Thyroid gland (tissue), 4 donors: ENCODE measurements around the gene PIGBOS1. TPM values are rescaled to one million over a fixed set of nuclear protein-coding genes. Genes with fewer than 3 reads are reported as not detected.

Source experiments
- DNase-seq, 2 donors: peaks; one replicate each; pipeline ENCODE4 v3.0.0-alpha.2; 2019
- H3K27ac ChIP-seq, 3 donors: fragments of 200-600 bp; sonication (generic); 1 replicate in 2 of 3; 2 replicates in 1 of 3; pipeline ENCODE4 v1.5.1; 2016 to 2019; ENCODE audit warnings: mild to moderate bottlenecking in 1 of 3, moderate library complexity in 1 of 3
- H3K27me3 ChIP-seq: fragments of 200-600 bp; sonication (generic); one replicate; pipeline ENCODE4 v1.5.1; 2019
- H3K36me3 ChIP-seq, 2 donors: fragments of 200-600 bp; sonication (generic); one replicate each; pipeline ENCODE4 v1.5.1; 2016 to 2019
- H3K4me1 ChIP-seq, 2 donors: fragments of 200-600 bp; sonication (generic); one replicate each; pipeline ENCODE4 v1.5.1; 2017 to 2019
- H3K4me3 ChIP-seq, 3 donors: fragments of 200-600 bp; sonication (generic); replicated peaks in 1 of 3; 1 replicate in 2 of 3; 2 replicates in 1 of 3; pipeline ENCODE4 v1.5.1; 2016; ENCODE audit warnings: mild to moderate bottlenecking in 1 of 3
- H3K9me3 ChIP-seq: fragments of 200-600 bp; sonication (generic); one replicate; pipeline ENCODE4 v1.5.1; 2017
- CTCF ChIP-seq, 6 experiments: fragments of 200-600 bp in 3 of 6; fragments of 450-650 bp in 3 of 6; sonication (generic) in 3 of 6; IDR thresholded peaks; one replicate each; pipeline ENCODE4 v1.5.1; 2016 to 2019; ENCODE audit warnings: antibody characterized with exemption in 6 of 6, mild to moderate bottlenecking in 2 of 6, inconsistent platforms in 1 of 6, moderate library complexity in 1 of 6
- POLR2A ChIP-seq, 2 donors: fragments of 450-650 bp; IDR thresholded peaks; one replicate each; pipeline ENCODE4 v1.6.1; 2017; ENCODE audit warnings: antibody characterized with exemption in 2 of 2, mild to moderate bottlenecking in 2 of 2, moderate library complexity in 1 of 2
- WGBS, 2 donors: methylation state at CpG; one replicate each; pipeline ENCODE4 v1.1.5; 2017; 5-methylcytosine and 5-hydroxymethylcytosine counted together
- intact Hi-C: fragments of 100-400 bp; cut with DNase I; formaldehyde crosslinking; loops from one replicate; pipeline ENCODE4 v1.15.1; 2023
- total RNA-seq, 4 donors: library from RNA; depleted of rRNA; stranded (reverse); fragments of >200 nt; gene quantifications; one replicate each; pipeline ENCODE4 v1.2.3, GENCODE V29; 2016

PIGBOS1 gene
- total RNA-seq, 4 donors from 2014 or later: 16.9 to 32.3 (median 21.6) TPM

GRCh38 chr15:55358471-55358870, 39.5 kb upstream of the PIGBOS1 start:
- TF ChIP-seq CTCF (IDR thresholded peaks at IDR 0.05) (no peak), POLR2A (IDR thresholded peaks at IDR 0.05) (no peak)
- Histone ChIP-seq H3K9me3 (no peaks in the 10 kb centered on the region), H3K4me1 (peaks cover 7 to 9% of the 10 kb centered on the region in 2 donors), H3K36me3 (peaks cover 0 to 9% of the 10 kb centered on the region in 2 donors), H3K27ac (no peak overlapping the region), H3K27me3 (no peaks in the 10 kb centered on the region), H3K4me3 (no peak overlapping the region)
- intact Hi-C loops: no loop called here
- DNase-seq: no peak

- Histone ChIP-seq H3K27me3 (no peaks in the 10 kb centered on the region), H3K4me1 (peaks cover 7 to 9% of the 10 kb centered on the region in 2 donors), H3K36me3 (peaks cover 0 to 4% of the 10 kb centered on the region in 2 donors), H3K27ac (no peak overlapping the region), H3K9me3 (no peaks in the 10 kb centered on the region), H3K4me3 (no peak overlapping the region)
- no peak for TF ChIP-seq CTCF (IDR thresholded peaks at IDR 0.05)
- TF ChIP-seq POLR2A (IDR thresholded peaks at IDR 0.05): no peak
- intact Hi-C loops: no loop called here
- 90 to 100% methylated on average over 2 of the region's 2 CpGs for WGBS, 2 donors
- no peak for DNase-seq
Observed at GRCh38 chr15:55357774-55358173, 38.9 kb upstream of the PIGBOS1 start.

- Histone ChIP-seq H3K27me3 (no peaks in the 10 kb centered on the region), H3K9me3 (no peaks in the 10 kb centered on the region), H3K4me1 (peaks cover 7 to 9% of the 10 kb centered on the region in 2 donors), H3K4me3 (no peak overlapping the region), H3K27ac (peak overlapping the region in 1 of 3 donors; percentile 7), H3K36me3 (no peaks in the 10 kb centered on the region)
- WGBS, 2 donors: 98% methylated on average over 5 of the region's 5 CpGs
- TF ChIP-seq CTCF (IDR thresholded peaks at IDR 0.05): no peak
- no peak for TF ChIP-seq POLR2A (IDR thresholded peaks at IDR 0.05)
- no peak for DNase-seq
- intact Hi-C loops: no loop called here
Observed at GRCh38 chr15:55356985-55357585, 38.2 kb upstream of the PIGBOS1 start.

GRCh38 chr15:55353025-55353424, 34.1 kb upstream of the PIGBOS1 start:
- no peaks in the 10 kb centered on the region for H3K36me3 ChIP-seq
- intact Hi-C loops: no loop called here
- no peak for TF ChIP-seq POLR2A (IDR thresholded peaks at IDR 0.05)
- no peak for TF ChIP-seq CTCF (IDR thresholded peaks at IDR 0.05)
- 84 to 94% methylated on average over 2 of the region's 2 CpGs for WGBS, 2 donors
- DNase-seq: no peak
- H3K9me3 ChIP-seq: no peaks in the 10 kb centered on the region
- peaks cover 7 to 9% of the 10 kb centered on the region in 2 donors for H3K4me1 ChIP-seq
- no peaks in the 10 kb centered on the region for H3K27me3 ChIP-seq
- no peak overlapping the region for H3K27ac ChIP-seq
- H3K4me3 ChIP-seq: no peak overlapping the region

- H3K4me3 ChIP-seq: no peak overlapping the region
- 96 to 97% methylated on average over 2 of the region's 2 CpGs for WGBS, 2 donors
- H3K27ac ChIP-seq: no peak overlapping the region
- no peak for DNase-seq
- H3K9me3 ChIP-seq: no peaks in the 10 kb centered on the region
- intact Hi-C loops: no loop called here
- TF ChIP-seq POLR2A (IDR thresholded peaks at IDR 0.05) (no peak), CTCF (IDR thresholded peaks at IDR 0.05) (no peak)
- H3K27me3 ChIP-seq: no peaks in the 10 kb centered on the region
- peaks cover 0 to 8% of the 10 kb centered on the region in 2 donors for H3K4me1 ChIP-seq
- H3K36me3 ChIP-seq: no peaks in the 10 kb centered on the region
Observed at GRCh38 chr15:55349282-55349681, 30.4 kb upstream of the PIGBOS1 start.
